ENCODE measurements around the gene ANKRD63. TPM values are rescaled to one million over a fixed set of nuclear protein-coding genes. Genes with fewer than 3 reads are reported as not detected.

The ANKRD63 gene
- total RNA-seq, 4 donors from 2014 or later: 1.6 TPM; not detected in 3

DNA sequence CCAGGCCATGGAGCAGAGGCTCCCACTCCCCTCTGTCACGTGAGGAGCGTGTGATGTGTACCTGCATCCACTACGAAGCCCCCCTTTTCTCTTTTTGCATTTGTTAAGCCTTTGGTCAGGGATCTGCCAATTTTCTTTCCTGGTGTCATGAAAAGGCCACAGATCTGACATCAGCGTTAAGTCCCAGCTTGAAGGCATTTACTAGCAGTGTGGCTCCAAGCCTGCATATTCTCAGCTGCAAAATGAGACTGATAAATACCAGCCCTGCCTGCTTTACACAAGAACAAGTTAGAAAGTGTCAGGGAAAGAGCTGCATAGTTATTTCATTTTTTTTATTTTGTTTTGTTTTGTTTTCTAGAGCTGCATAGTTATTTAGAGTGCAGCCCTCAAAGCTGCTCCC lies 2.3 kb upstream of the ANKRD63 start:
- no peak for ATAC-seq
- H3K27ac ChIP-seq: no peak overlapping the region
- TF ChIP-seq POLR2AphosphoS5 (IDR thresholded peaks at IDR 0.05): peak; percentile 17
- no peak for TF ChIP-seq EP300 (IDR thresholded peaks at IDR 0.05)
- no peak for TF ChIP-seq POLR2A (IDR thresholded peaks at IDR 0.05)
- no peak for TF ChIP-seq CTCF (IDR thresholded peaks at IDR 0.05)
- H3K9me3 ChIP-seq: no peaks in the 10 kb centered on the region
- H3K27me3 ChIP-seq: peaks cover 60% of the 10 kb centered on the region
- H3K4me1 ChIP-seq: peaks cover 0 to 27% (median 17%) of the 10 kb centered on the region in 3 donors
- H3K36me3 ChIP-seq: no peaks in the 10 kb centered on the region
- H3K4me3 ChIP-seq: no peak overlapping the region
- 40 to 100% methylated on average over 2 to 3 of the region's 4 CpGs for whole genome bisulfite sequencing, 2 donors (ENCODE audit: low coverage in 1 of 2)

- no peak overlapping the region for H3K4me3 ChIP-seq
- peaks cover 71% of the 10 kb centered on the region for H3K27me3 ChIP-seq
- no peak overlapping the region for H3K27ac ChIP-seq
- 47% methylated on average over 17 of the region's 33 CpGs; no CpG with 5 or more reads in 1 of the 2 donors for WGBS, 2 donors (ENCODE audit: low coverage in 1 of 2)
- ATAC-seq: no peak
- no peaks in the 10 kb centered on the region for H3K36me3 ChIP-seq
- H3K4me1 ChIP-seq: peaks cover 0 to 39% (median 20%) of the 10 kb centered on the region in 3 donors
- TF ChIP-seq CTCF (IDR thresholded peaks at IDR 0.05): no peak
- no peak for TF ChIP-seq EP300 (IDR thresholded peaks at IDR 0.05)
- no peak for TF ChIP-seq POLR2A (IDR thresholded peaks at IDR 0.05)
- no peaks in the 10 kb centered on the region for H3K9me3 ChIP-seq
Observed at GRCh38 chr15:40283615-40284300, 894 bp upstream of the ANKRD63 start.

GRCh38 chr15:40282147-40282868 lies 556 bp downstream of the ANKRD63 start:
- H3K4me3 ChIP-seq: peak overlapping the region; percentile 13 to 46
- peak in 3 of 4 experiments; percentile 3 to 52 (median 9) for TF ChIP-seq CTCF (IDR thresholded peaks at IDR 0.05)
- no peak for TF ChIP-seq POLR2AphosphoS5 (IDR thresholded peaks at IDR 0.05)
- H3K36me3 ChIP-seq: no peaks in the 10 kb centered on the region
- H3K9me3 ChIP-seq: no peaks in the 10 kb centered on the region
- peaks cover 76% of the 10 kb centered on the region for H3K27me3 ChIP-seq
- H3K27ac ChIP-seq: no peak overlapping the region
- H3K4me1 ChIP-seq: peaks cover 0 to 39% (median 20%) of the 10 kb centered on the region in 3 donors
- peak; percentile 24 for ATAC-seq
- no CpG with 5 or more reads among the region's 92 CpGs for WGBS, 2 donors (ENCODE audit: low coverage in 1 of 2)

GRCh38 chr15:40281801-40282146 lies 1.1 kb downstream of the ANKRD63 start:
- no peak for TF ChIP-seq CTCF (IDR thresholded peaks at IDR 0.05)
- no peak for TF ChIP-seq POLR2A (IDR thresholded peaks at IDR 0.05)
- no peak for TF ChIP-seq POLR2AphosphoS5 (IDR thresholded peaks at IDR 0.05)
- TF ChIP-seq EP300 (IDR thresholded peaks at IDR 0.05): no peak
- Histone ChIP-seq H3K36me3 (no peaks in the 10 kb centered on the region), H3K9me3 (no peaks in the 10 kb centered on the region), H3K27ac (no peak overlapping the region), H3K4me3 (peak overlapping the region in 1 of 2 donors; percentile 46), H3K27me3 (peaks cover 73% of the 10 kb centered on the region), H3K4me1 (peaks cover 0 to 39% (median 20%) of the 10 kb centered on the region in 3 donors)
- WGBS, 2 donors (ENCODE audit: low coverage in 1 of 2): no CpG with 5 or more reads among the region's 51 CpGs
- ATAC-seq: peak; percentile 4

All from gastroesophageal sphincter (tissue), 4 donors.